Panc1 (cell line): ENCODE data around the gene NR2E1. TPM values are rescaled to one million over a fixed set of nuclear protein-coding genes. Genes with fewer than 3 reads are reported as not detected.

Experiments used
- ATAC-seq: fragments of 200-7000 bp; cut with Tn5 transposase; 2 replicates; pipeline ENCODE4 v1.9.1; 2020; ENCODE audit warnings: mild to moderate bottlenecking, moderate library complexity
- BruUV-seq: library from RNA; stranded (reverse); fragments of 400-500 nt; replicated peaks from 2 replicates; lab custom pipeline; 2021; lab: Mats Ljungman, UMichigan
- CTCF ChIA-PET: fragments of 300-600 bp; sonication (Branson Sonifier 250); formaldehyde crosslinking; loops from one replicate; lab custom pipeline; 2022; ENCODE audit warnings: antibody characterized with exemption; lab: Charles Lee
- POLR2A ChIA-PET: fragments of 300-600 bp; sonication (Branson Sonifier 250); formaldehyde crosslinking; loops from one replicate; lab custom pipeline; 2022; ENCODE audit warnings: antibody characterized with exemption; lab: Charles Lee
- DNase-seq: peaks from one replicate; pipeline ENCODE4 v3.0.0-alpha.2; 2010; ENCODE audit warnings: low read depth, low spot score
- H3K27ac ChIP-seq: 2 replicates; pipeline ENCODE4 v1.5.1; 2011; ENCODE audit warnings: mild to moderate bottlenecking, low read length, inconsistent platforms
- H3K27me3 ChIP-seq: fragments of 200-500 bp; sonication (Bioruptor generic); 2 replicates; pipeline ENCODE4 v1.6.0; 2014; ENCODE audit warnings: low read length, inconsistent platforms; ENCODE audit not compliant: control insufficient read depth, insufficient read depth
- H3K36me3 ChIP-seq: fragments of 200-500 bp; sonication (Bioruptor generic); 2 replicates; pipeline ENCODE4 v1.5.1; 2014; ENCODE audit warnings: inconsistent platforms, mild to moderate bottlenecking, low read length, moderate library complexity; ENCODE audit not compliant: control insufficient read depth, insufficient read depth
- H3K4me1 ChIP-seq: 2 replicates; pipeline ENCODE4 v1.5.1; 2011; ENCODE audit warnings: inconsistent platforms, mild to moderate bottlenecking, low read length, moderate library complexity; ENCODE audit not compliant: control insufficient read depth, insufficient read depth
- H3K4me3 ChIP-seq, 2 experiments: 2 replicates each; pipeline ENCODE4 v1.5.1; 2011 to 2012; ENCODE audit warnings: low read depth in 2 of 2, low read length in 2 of 2, mild to moderate bottlenecking in 2 of 2, inconsistent platforms in 1 of 2, moderate library complexity in 1 of 2
- H3K9me3 ChIP-seq: fragments of 200-500 bp; sonication (Bioruptor generic); 2 replicates; pipeline ENCODE4 v1.5.1; 2014; ENCODE audit warnings: low read depth, mild to moderate bottlenecking, inconsistent platforms, low read length, moderate library complexity; ENCODE audit not compliant: control insufficient read depth, insufficient read depth
- CTCF ChIP-seq: fragments of 450-650 bp; IDR thresholded peaks from 2 replicates; pipeline ENCODE4 v1.5.1; 2017; ENCODE audit warnings: mild to moderate bottlenecking
- POLR2AphosphoS5 ChIP-seq: IDR thresholded peaks from 2 replicates; pipeline ENCODE4 v1.6.1; 2012; ENCODE audit warnings: mild to moderate bottlenecking, low read depth, low read length, moderate library complexity
- SIN3A ChIP-seq: IDR thresholded peaks from 2 replicates; pipeline ENCODE4 v1.6.1; 2012; ENCODE audit warnings: low read depth, mild to moderate bottlenecking, low read length, moderate library complexity, borderline replicate concordance; ENCODE audit not compliant: insufficient read depth
- TCF7L2 ChIP-seq: IDR thresholded peaks from 2 replicates; pipeline ENCODE4 v1.6.1; 2011; ENCODE audit warnings: mild to moderate bottlenecking, low read depth, low read length, inconsistent platforms
- in situ Hi-C: cut with HindIII; loops from 2 replicates; pipeline ENCODE4 v1.10.0; 2016; ENCODE audit warnings: low sequenced_read_pairs, low pct_unique_long_range_greater_than_20kb
- intact Hi-C: fragments of 100-400 bp; cut with micrococcal nuclease; formaldehyde crosslinking; loops from one replicate; pipeline ENCODE4 v1.10.0; 2022; ENCODE audit not compliant: unreplicated experiment
- total RNA-seq: library from RNA; stranded (reverse); gene quantifications from one replicate; pipeline ENCODE4 v1.2.1, GENCODE V29; 2021; ENCODE audit not compliant: unreplicated experiment
- TF ChIP-seq, protein P1 (sequence below), 2 experiments: IDR thresholded peaks; 2 replicates each; pipeline ENCODE4 v1.6.1; 2011 to 2012; ENCODE audit warnings: low read depth in 2 of 2, control low read depth in 1 of 2, low read length in 1 of 2, mild to moderate bottlenecking in 1 of 2, moderate library complexity in 1 of 2; ENCODE audit not compliant: insufficient read depth in 1 of 2

Gene NR2E1
- total RNA-seq, 1 experiment from 2014 or later = 0.13 TPM

- H3K4me3 ChIP-seq = no peak overlapping the region
- intact Hi-C loops (no loop called here), in situ Hi-C loops (no loop called here)
- ATAC-seq (no peak), DNase-seq (no peak)
- TF ChIP-seq, protein P1, sequence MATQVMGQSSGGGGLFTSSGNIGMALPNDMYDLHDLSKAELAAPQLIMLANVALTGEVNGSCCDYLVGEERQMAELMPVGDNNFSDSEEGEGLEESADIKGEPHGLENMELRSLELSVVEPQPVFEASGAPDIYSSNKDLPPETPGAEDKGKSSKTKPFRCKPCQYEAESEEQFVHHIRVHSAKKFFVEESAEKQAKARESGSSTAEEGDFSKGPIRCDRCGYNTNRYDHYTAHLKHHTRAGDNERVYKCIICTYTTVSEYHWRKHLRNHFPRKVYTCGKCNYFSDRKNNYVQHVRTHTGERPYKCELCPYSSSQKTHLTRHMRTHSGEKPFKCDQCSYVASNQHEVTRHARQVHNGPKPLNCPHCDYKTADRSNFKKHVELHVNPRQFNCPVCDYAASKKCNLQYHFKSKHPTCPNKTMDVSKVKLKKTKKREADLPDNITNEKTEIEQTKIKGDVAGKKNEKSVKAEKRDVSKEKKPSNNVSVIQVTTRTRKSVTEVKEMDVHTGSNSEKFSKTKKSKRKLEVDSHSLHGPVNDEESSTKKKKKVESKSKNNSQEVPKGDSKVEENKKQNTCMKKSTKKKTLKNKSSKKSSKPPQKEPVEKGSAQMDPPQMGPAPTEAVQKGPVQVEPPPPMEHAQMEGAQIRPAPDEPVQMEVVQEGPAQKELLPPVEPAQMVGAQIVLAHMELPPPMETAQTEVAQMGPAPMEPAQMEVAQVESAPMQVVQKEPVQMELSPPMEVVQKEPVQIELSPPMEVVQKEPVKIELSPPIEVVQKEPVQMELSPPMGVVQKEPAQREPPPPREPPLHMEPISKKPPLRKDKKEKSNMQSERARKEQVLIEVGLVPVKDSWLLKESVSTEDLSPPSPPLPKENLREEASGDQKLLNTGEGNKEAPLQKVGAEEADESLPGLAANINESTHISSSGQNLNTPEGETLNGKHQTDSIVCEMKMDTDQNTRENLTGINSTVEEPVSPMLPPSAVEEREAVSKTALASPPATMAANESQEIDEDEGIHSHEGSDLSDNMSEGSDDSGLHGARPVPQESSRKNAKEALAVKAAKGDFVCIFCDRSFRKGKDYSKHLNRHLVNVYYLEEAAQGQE (IDR thresholded peaks at IDR 0.05; ENCODE audit: insufficient read depth in 1 of 2, low read depth in 2 of 2, low read length in 1 of 2) = no peak
- H3K27me3 ChIP-seq = peaks cover 6% of the 10 kb centered on the region; the same call in 1 of the 2 replicates
- no peak overlapping the region for H3K27ac ChIP-seq
- ChIA-PET CTCF (no interaction called here), POLR2A (no interaction called here)
- no peaks in the 10 kb centered on the region for H3K9me3 ChIP-seq
- no TSS peak for BruUV-seq
- H3K4me1 ChIP-seq = peaks cover 18% of the 10 kb centered on the region
- H3K36me3 ChIP-seq = no peaks in the 10 kb centered on the region
These were observed 35.6 kb upstream of the NR2E1 start for GRCh38 chr6:108130262-108130661.

DNA sequence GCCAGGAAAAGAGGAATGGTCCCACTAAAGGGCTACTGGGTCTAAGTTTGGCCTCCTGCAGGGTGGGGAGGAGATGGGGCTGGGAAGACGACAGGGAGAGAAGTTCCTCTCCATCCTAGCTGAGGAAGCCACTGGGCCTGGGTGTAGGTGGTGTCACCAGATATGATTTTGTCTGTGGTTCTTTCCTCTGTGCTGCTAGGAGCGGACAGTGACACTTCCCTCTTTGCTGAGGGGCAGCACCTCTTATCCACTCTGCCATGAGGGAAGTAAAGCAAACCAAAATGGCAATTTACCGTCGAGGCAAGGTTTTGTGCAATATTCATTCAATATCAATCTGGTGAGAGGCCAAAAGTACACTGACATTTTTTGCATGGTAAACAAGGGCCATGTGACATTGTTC lies 33.0 kb upstream of the NR2E1 start:
- DNase-seq = no peak
- no peaks in the 10 kb centered on the region for H3K9me3 ChIP-seq
- TF ChIP-seq SIN3A (no peak), POLR2AphosphoS5 (no peak), CTCF (no peak), TCF7L2 (no peak)
- TF ChIP-seq, protein P1 (IDR thresholded peaks at IDR 0.05; ENCODE audit: insufficient read depth in 1 of 2, low read depth in 2 of 2, low read length in 1 of 2) = no peak
- H3K4me1 ChIP-seq = peaks cover 14% of the 10 kb centered on the region
- ATAC-seq = no peak
- in situ Hi-C loops = no loop called here
- CTCF ChIA-PET = no interaction called here
- no peak overlapping the region for H3K4me3 ChIP-seq
- no peaks in the 10 kb centered on the region for H3K36me3 ChIP-seq
- no peak overlapping the region for H3K27ac ChIP-seq
- POLR2A ChIA-PET = no interaction called here
- TSS peak; percentile 93 for BruUV-seq
- intact Hi-C loops = no loop called here
- H3K27me3 ChIP-seq = no peaks in the 10 kb centered on the region; the same call in 1 of the 2 replicates
